Left renal cortex interstitium (tissue), 4 donors: ENCODE measurements around the gene C2CD2. TPM values are rescaled to one million over a fixed set of nuclear protein-coding genes. Genes with fewer than 3 reads are reported as not detected.

Experiments used
- DNase-seq, 4 donors: peaks; one replicate each; pipeline ENCODE4 v3.0.0-alpha.2; 2013; ENCODE audit warnings: low read depth in 4 of 4, low spot score in 2 of 4, missing footprints in 1 of 4
- polyA plus RNA-seq, 4 donors: library from polyadenylated mRNA; unstranded; fragments of 120-200 nt; gene quantifications; one replicate each; pipeline ENCODE4 v1.2.1, GENCODE V29; 2013; ENCODE audit not compliant: insufficient read length in 4 of 4

C2CD2 gene
- polyA plus RNA-seq, 4 donors: 12.5 to 20.0 (median 16.1) TPM

DNA sequence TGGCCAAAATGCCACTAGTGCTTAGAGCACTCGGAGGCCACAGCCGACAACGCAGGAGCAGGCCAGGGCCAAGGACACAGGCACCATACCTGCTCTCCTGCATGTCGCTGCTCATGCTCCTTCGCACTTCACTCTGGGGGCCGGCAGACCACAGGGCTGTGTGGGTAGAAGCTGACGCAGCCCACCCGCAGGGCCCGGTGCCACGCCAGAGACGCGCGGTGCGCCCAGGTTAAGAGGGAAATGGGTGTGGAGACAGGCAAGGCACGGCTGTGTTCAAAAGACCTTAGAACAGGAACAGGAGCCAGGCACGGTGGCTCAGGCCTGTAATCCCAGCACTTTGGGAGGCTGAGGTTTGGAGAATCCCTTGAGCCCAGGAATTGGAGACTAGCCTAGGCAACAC, 61.1 kb downstream of the C2CD2 start:
- no peak for DNase-seq

DNA sequence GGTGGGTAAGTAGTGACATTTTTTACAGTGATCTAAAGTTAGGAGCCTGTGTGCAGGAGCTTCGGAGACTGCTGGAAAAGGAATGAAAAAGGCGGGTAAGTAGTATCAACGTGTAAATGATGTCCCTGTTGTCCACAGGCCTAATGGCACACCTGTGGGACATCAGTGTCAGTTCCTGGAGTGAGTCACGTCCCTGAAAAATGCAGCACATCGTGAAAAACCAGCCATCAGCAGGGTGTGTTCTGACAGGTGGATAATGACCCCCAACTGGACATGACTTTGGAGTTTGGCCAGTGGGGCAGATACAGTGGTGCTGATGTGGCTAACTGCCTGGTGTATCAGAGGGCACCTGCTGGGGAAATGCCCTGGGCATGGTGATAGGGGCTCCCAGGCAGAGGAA, 62.7 kb downstream of the C2CD2 start:
- DNase-seq: no peak

DNA sequence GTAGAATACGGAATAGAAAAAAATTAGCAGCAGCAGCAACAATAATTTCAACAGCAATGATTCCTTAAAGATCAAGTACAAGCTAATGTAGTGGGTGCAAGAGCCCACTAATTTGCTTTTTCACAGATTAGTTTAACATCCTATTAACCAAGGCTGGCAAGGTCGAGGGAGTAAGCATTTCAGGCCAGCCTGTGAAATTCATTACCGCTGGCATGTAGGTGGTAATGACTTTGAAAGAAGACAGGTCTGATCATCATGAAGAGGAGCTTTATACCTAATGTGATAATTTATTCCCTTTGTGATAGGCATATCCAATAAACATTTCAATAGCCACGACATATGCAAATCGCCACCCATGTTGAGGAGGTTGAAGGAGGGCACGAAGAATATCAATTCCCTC, 63.5 kb downstream of the C2CD2 start:
- DNase-seq: no peak

DNA sequence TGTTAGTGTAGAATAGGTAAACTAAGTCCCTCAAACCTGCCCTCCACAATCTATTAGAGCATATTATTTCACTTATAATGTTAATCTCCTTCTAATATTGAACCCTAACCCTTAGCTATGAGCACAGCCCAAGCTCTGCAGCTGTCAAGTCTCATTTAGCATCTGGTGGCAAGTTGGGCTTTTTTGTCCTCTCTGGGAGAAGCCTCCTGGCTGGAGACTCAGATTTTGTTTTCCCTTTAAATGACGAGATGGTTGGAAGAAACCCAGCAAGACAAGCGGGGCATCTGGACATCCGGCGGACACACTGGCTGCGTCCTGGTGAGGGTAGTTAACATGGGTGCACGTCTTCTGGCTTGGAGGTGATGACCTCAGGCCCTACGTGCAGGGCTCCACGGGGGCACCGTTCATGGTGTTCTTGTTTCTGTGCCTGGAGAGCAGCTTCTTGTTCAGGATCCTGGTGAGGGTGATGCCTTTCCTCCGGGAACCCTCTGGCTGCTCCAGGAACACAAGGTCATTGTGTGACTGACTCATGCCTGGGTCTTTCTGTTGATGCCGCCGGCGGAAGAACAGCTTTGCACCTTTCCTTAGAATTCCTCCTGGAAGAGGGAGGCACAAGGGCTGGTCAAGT, 65.0 kb downstream of the C2CD2 start:
- no peak for DNase-seq

DNA sequence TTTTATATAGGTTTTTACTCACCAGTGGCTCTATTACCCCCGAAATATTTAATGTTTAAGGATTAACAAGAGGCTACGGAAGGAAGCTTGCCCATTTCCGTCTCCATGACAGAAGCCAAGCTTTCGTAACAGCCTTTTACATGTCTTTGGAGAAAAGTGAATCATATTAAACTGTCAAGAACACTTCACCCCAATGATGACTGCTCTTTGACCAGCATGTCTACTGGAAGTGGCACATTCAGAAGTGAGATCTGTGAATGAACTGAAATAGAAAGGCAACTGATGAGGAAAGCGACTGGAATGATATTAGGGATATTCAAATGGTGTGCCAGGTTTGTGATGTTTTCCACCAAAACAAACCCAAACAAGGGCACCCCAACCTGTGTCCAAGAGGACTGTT, 66.2 kb downstream of the C2CD2 start:
- no peak for DNase-seq

DNA sequence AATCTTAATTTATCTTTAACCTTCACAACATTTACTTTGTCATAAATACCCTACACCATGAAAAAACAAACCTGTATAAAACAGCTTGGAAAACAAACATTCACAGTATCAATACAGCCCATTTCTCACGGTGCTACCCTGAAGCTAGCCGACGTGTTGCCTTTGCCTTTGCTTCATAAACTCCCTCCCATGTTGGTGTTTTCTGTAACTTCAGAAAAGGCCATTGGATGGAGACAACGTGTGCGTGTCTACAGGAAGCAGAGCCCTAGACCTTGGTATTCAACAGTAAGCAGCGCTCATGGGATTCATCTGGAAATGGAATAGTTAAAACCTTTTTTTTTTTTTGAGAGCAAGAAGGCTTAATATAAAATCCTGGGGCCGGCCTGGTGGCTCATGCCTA, 67.5 kb downstream of the C2CD2 start:
- DNase-seq: no peak

DNA sequence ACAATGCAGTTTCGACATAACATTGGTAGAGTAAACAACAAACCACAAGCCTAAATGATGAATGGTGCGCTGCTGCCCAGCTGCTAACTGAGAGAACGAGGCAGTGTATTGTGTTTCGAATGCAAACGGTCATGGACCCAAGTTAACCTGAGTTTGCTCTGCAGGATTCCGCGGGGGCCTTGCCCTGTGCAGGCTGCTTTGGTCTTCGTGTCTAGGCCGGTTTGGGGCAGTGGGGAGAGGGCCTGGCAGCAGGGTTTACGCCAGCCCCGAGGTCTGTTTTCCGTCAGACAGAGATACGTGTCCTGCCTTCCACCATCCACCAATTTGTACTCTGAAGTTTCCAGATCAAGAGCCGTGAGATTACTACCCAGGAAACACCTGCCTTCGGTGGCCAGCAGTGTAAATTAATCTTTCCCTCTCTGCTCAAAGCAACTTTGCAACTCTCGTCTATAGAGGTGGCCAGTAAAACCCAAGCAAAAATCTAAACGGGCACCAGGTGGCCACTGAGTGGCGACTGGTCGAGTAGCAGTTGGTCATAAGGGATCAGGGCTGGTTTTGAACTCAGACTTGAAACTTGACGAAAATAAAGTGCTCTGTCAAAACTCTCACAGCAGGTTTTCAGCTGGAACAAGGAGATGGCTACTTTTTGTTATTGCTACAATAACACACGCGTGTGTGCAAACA, 68.3 kb downstream of the C2CD2 start:
- DNase-seq: no peak

DNA sequence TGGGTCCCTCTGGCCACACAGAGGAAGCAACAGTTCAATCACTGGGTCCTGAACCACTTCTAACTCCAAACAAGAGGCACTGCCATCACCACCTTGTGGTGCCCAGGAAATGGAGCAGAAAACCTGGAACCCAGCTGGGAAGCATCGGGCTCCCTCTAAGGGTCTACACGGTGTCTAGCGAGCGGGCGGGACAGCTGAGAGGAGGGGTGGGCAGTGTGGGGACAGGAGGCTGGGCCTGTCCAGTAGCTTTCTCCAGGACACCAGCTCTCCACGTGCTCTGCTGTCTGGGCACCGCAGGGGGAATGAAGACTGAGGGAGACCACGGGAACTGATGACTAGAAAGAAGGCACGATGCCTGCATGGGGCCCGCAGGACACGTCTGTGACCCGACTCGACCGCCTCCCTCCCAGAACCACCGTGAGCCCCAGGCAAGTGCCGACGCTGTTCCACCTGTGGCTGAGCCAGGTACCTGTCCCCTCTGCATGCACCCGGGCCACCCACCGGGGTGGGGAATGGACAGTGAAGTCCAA, 69.3 kb downstream of the C2CD2 start:
- no peak for DNase-seq

DNA sequence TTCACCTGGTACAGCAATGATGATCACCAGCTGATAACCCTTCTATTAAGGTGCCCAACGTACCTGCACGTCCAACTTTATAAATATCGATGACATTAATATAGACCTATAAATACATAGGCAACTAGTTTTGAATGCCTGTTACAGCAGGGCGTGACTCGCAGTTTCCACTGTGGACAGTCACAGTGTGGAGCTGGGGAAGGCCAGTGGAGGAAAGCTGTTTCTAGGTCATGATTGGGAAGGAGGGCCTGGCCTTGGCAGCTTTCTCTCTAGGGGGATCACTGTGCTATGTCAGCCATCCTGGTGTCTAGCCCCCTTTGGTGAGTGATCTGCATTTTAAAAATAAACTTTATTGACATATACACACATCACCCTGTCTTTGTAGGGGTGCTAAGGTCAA, 70.2 kb downstream of the C2CD2 start:
- DNase-seq: no peak

DNA sequence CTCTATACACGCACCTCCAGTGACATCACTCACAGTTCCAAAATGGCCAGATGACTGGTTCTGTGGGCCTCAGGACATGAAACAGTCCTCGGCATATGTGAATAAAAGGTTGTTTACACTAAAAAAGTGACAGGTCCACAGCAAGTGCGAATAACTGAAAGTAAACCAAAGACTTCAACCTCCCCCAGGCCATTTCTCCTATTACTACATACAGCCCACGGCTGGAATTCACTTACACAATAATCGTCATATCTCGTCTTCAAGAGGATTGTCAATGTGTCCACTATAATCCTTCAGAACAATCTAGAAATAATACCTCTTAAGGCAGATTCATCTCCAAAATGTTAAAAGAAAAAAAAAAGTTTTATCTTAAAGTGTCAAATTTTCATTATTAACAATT, 72.8 kb downstream of the C2CD2 start:
- DNase-seq: no peak

DNA sequence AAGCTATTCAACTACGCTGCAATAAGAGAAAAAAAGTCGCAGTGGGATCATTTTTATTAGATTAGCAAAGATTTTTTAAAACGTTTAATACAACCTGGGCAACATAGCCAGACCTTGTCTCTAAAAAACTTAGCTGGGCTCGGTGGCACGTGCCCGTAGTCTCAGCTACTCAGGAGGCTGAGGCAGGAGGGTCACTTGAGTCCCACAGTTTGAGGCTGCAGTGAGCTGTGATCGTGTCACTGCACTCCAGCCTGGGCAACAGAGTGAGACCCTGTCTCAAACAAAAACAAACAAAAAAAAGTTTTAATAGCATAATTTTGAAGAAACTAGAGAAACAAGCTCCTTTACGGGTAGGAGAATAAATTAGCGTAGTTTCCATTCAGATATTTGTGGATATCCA, 73.7 kb downstream of the C2CD2 start:
- DNase-seq: no peak

DNA sequence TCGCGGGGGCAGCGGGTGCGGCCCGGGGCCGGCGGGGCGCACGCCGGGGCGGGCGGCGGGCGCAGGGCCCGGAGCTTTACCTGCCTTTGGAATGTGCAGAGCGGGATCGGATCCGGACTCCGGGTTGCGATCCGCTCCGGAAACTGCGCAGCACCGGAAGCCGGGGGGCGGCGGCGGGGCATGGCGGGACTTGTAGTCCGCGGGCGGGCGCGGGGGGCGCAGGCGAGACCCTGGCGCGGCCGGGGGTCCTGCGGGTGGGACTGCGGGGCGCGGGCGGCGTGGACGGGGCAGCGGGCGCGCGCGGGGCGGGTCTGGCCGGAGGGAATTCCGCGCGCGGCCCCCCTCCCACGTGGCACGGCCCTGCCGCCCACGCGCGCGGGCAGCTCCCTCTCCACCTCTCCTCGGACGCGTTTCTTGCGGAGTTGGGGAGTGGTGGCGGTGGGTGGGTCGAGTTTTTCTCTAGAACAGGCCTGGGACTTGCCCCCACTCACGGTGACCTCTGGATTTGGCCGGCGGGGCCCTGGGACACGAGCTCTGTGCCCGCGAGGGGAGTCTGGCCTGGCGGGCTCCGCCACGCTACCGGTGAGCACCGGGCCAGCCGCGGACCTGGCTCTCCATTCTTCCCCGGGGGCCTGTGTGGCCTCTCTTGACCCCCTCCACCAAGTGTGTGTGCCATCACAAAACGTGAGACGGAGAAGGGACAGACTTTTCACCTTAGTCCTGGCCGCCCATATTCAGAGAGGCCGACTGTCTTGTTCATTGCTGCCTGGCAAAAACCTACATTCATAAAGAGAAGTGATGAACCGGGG, 74.4 kb downstream of the C2CD2 start, which contains the start of gene PRDM15:
Gene PRDM15, minus strand, starts transcription at position 155 of the 809 bp plus-strand sequence. CDS start 18,981 bp downstream, outside the sequence.
- DNase-seq: no peak

DNA sequence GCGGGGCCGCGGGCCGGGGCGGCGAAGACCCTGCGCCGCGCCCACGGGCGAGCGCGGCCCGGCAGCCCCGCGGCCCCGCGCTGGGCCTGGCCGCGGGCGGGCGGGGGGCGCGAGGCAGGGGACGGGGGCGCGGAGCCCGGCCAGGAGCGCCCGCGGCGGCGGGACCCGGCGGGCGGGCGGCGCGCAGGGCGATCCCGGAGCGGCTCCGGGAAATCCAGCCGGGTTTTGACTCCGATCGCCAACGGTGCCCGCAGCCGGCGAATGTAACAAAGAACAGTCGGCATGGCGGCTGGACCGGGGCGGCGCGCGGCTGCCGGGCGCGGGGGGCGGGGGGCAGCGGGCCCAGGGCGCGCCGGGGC, 75.0 kb downstream of the C2CD2 start:
- no peak for DNase-seq

DNA sequence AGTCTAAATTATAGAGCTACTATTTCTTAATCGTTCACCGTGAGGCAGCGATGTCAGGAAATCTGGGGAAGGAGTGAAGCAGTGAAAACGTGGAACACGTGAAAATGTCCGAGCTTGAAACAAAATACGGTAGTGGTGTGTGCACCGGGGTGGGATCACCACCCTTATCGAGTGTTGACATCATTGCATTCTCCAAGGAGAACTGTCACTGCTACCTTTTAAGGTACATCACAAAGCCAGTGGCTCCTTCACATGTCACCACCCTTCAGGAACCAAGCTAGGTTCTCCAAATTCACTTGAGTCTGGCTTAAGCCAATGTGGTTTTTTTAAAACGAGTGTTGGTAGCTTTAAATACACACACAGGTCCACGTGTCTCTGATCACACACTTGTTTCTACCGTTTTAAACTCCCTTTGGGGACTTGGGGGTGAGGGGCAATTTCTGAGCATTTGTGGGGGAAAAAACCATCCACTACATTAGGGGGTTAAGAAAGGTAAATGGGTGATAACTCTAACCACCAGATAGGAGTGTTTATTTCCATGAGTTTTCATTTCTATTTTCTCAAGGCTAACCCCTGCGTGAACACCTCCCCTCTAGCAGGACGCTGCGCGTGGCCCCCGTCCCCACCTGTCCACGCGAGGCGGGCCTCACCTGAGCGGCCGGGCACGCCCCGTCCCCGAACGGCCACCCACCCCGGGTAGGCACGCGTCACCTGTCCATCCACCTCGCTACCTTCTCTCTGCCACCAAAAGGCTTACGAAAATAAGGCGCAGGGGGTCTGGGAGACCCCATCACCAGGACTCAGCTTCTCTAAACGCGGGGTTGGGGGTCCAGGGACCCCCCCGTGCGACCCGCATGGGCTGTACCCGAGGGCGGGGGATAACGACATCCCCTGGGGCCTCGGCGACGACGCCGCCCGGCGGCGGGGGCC, 75.7 kb downstream of the C2CD2 start:
- DNase-seq: no peak

DNA sequence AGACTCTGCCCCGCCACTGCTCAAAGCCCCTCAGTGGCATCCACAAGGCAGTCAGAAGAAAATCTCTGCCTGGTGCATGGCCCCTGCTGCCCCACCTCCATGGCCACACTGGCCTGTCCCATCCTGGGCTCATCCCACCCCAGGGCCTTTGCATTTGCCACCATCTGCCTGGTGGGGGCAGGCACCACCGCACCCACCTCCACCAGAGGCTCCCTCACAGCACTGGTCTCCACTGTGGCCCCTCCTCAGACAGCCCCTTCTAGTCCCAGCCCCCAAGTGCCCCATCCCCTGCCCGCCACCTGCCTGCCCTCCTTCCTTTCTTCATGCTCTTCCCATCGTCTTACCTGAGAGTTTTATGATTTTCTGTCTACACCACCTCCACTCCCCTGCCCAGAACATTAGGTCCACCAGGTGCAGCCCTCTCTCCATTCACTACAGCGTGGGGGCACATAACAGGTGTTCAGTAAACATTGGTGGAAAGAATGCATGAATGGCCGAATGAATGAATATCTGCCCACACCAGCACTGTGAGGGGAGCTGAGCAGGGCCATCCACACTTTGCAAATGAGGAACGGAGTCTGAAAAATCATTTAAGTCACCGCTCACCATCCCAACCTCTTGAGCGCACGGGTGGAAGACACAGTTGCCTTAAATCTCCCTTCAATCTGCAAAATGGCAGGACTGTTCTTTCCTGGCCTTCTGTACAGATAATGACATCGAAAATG, 76.7 kb downstream of the C2CD2 start:
- no peak for DNase-seq

DNA sequence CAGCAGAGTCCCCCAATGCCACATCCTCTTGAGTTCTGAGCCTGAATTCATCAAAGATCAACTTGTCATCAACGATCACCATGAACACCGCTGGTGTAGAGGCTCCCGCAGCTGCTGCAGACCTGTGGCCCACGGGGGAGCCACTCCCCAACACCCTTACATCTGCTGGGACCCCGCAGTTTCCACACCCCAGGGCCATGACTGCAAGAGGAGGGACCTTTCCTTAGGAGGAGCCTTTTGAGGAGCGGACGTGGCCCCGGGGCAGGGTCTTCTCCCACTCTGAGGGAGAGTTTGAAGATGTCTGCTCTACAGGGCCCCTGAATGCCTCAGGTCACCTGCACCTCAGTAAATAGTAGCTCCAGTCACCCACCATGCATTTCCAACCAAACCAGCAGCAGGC, 77.4 kb downstream of the C2CD2 start:
- DNase-seq: no peak

DNA sequence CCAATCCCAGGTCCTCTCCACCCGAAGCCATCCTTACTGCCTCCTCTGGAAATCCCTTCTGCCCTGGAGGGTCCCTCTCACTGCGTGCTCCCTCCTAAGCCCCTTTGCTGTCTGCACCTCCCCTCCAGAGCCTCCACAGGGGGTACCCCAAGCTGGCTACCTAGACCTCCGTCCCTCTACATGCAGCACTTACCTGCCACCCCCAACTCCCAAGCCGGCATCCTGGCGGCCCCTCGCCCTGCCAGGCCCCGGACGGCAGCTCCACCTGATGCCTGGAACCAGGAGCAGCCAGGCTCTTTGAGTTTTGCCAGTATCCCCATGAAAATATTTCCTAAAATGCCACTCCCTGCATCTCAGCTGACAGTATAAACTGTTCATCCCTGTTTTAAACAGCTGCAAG, 78.7 kb downstream of the C2CD2 start:
- DNase-seq: no peak

DNA sequence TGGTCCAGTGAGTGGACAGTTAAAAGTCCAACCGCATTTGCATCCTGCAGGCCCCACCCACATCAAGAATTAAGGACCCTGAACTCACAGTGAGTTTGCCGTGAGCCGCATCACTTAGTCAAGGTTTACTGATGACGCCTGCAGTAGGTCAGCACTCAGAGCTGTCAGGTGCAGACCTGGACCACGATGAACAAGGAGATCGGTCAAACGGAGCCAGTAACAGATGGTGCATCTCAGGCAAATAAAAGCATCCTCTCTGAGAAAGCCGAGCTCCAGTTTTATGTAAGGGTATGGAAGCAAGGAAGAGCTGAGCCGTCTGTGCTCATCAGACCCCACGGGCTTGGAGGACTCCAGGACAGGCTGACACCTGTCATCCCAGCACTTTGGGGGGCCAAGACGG, 79.2 kb downstream of the C2CD2 start:
- DNase-seq: no peak

DNA sequence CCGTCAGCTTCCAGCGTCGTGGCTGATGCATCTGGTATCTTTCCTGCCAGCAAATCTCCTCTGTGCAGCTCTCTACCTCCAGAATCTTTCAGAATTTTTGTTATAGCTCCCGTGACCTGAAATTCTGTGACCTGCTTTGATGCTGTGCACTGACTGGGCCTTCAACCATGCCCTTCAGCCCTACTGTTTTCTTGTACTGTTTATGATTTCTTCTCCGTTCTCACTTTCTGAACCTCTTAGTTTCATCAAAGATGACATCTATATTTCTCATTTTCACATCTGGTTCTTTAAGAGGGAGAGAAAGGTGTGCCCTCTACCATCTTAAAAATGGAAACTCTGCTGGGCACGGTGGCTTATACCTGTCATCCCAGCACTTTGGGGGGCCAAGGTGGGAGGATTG, 80.4 kb downstream of the C2CD2 start:
- DNase-seq: no peak

DNA sequence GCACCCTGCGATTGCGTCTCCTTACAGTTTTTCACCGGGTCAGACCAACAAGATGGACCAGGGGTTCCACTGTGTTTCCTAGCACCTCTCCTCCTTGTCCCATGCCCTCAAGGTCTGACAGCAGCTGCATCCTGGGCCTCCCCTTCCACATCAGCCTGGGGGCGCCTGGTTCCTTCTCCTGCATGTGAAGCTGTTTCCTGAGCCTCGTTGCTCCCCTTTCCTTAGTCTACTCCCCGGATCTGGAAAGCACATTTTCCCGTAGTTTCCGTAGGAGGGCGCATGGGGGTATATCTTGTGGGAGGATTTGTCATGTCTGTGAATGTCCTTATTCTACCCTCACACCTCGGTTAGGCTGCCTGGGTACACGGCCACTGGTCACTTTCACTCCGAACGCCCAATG, 80.8 kb downstream of the C2CD2 start:
- no peak for DNase-seq
